CD4-positive, alpha-beta memory T cell (primary cell): ENCODE measurements around the gene HAP1. TPM values are rescaled to one million over a fixed set of nuclear protein-coding genes. Genes with fewer than 3 reads are reported as not detected.

Experiments used
- CTCF ChIA-PET: fragments of 350-600 bp; sonication (Branson Sonifier 250); formaldehyde crosslinking; loops from one replicate; lab custom pipeline; 2021; ENCODE audit warnings: inconsistent platforms; ENCODE audit not compliant: partially characterized antibody; lab: Charles Lee
- POLR2A ChIA-PET: fragments of 350-600 bp; sonication (Branson Sonifier 250); formaldehyde crosslinking; loops from one replicate; lab custom pipeline; 2021; ENCODE audit not compliant: partially characterized antibody; lab: Charles Lee
- DNase-seq, 5 donors: peaks; one replicate each; pipeline versions ENCODE4 v3.0.0 to v3.0.0-alpha.2; 2020 to 2022; ENCODE audit warnings: mixed read lengths in 1 of 5
- H3K27ac ChIP-seq: one replicate; pipeline ENCODE4 v1.7.0; 2013; ENCODE audit warnings: low read depth, low read length
- H3K27me3 ChIP-seq: 2 replicates; pipeline ENCODE4 v1.7.0; 2013; ENCODE audit warnings: mild to moderate bottlenecking, low read length, moderate library complexity; ENCODE audit not compliant: insufficient read depth
- H3K36me3 ChIP-seq: 2 replicates; pipeline ENCODE4 v1.7.0; 2013; ENCODE audit warnings: mild to moderate bottlenecking, low read length, moderate library complexity; ENCODE audit not compliant: insufficient read depth
- H3K4me1 ChIP-seq: 2 replicates; pipeline ENCODE4 v1.7.0; 2013; ENCODE audit warnings: mild to moderate bottlenecking, low read length, moderate library complexity; ENCODE audit not compliant: insufficient read depth
- H3K4me3 ChIP-seq, 2 donors: one replicate each; pipeline ENCODE4 v1.7.0; 2013; ENCODE audit warnings: low read length in 2 of 2, mild to moderate bottlenecking in 1 of 2
- H3K9me3 ChIP-seq, 2 donors: one replicate each; pipeline ENCODE4 v1.7.0; 2013; ENCODE audit warnings: low read length in 2 of 2, control low read depth in 1 of 2; ENCODE audit not compliant: control insufficient read depth in 1 of 2
- H3K27ac Mint-ChIP-seq, 7 donors: one replicate each; pipeline ENCODE4 v1.8.0; 2020 to 2021; ENCODE audit warnings: mixed read lengths in 7 of 7, mild to moderate bottlenecking in 6 of 7, inconsistent platforms in 3 of 7, moderate library complexity in 3 of 7
- H3K27me3 Mint-ChIP-seq, 2 donors: one replicate each; pipeline ENCODE4 v1.8.0; 2020 to 2021; ENCODE audit warnings: mixed read lengths in 2 of 2
- H3K36me3 Mint-ChIP-seq, 2 donors: one replicate each; pipeline ENCODE4 v1.8.0; 2020 to 2021; ENCODE audit warnings: mixed read lengths in 2 of 2, inconsistent platforms in 1 of 2, mild to moderate bottlenecking in 1 of 2
- H3K4me1 Mint-ChIP-seq, 4 donors: one replicate each; pipeline ENCODE4 v1.8.0; 2020 to 2021; ENCODE audit warnings: mixed read lengths in 4 of 4, mild to moderate bottlenecking in 1 of 4
- H3K4me3 Mint-ChIP-seq, 8 donors: one replicate each; pipeline ENCODE4 v1.8.0; 2020 to 2021; ENCODE audit warnings: mixed read lengths in 8 of 8, mild to moderate bottlenecking in 7 of 8, moderate library complexity in 6 of 8, inconsistent platforms in 3 of 8
- H3K9me3 Mint-ChIP-seq, 8 donors: one replicate each; pipeline ENCODE4 v1.8.0; 2020 to 2021; ENCODE audit warnings: mixed read lengths in 8 of 8, mild to moderate bottlenecking in 5 of 8, inconsistent platforms in 3 of 8, moderate library complexity in 1 of 8
- intact Hi-C: fragments of 100-400 bp; cut with micrococcal nuclease; formaldehyde crosslinking; loops from one replicate; pipeline ENCODE4 v1.15.1; 2023
- polyA plus RNA-seq, 2 donors: library from polyadenylated mRNA; unstranded; fragments of 300-500 nt; fragmentation: Illumina TruSeq; gene quantifications; one replicate each; pipeline ENCODE4 v1.2.3, GENCODE V29; 2021
- total RNA-seq, 2 experiments: library from RNA; stranded (reverse); gene quantifications; one replicate each; pipeline ENCODE4 v1.2.3, GENCODE V29; 2021

The HAP1 gene
- total and polyA plus RNA-seq, 4 experiments from 2014 or later = 0.29 to 0.33 TPM; not detected in 2

DNA sequence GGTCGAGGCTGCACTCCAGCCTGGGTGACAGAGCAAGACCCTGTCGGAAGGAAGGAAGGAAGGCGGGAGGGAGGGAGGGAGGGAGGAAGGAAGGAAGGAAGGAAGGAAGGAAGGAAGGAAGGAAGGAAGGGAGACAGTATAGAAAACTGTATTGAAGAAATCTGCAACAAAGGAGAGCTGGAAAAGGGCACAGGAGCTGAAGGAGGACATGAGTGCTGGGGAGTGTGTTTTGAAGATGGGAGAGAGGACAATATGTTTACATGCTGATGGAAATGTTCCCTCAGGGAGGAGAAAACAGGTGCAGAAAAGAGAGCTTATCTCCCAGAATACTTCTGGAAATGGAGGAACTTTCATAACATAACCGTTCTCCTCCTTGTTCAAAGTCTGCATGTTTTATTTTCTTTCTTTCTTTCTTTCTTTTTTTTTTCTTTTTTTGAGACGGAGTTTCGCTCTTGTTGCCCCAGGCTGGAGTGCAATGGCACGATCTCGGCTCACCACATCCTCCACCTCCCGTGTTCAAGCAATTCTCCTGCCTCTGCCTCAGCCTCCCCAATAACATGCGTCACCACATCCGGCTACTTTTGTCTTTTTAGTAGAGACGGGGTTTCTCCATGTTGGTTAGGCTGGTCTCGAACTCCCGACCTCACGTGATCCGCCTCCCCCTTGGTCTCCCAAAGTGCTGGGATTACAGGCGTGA, 2.7 kb upstream of the HAP1 start:
- POLR2A ChIA-PET = interaction anchor here (0.9 to 1.5 kb wide), 3 partner anchors 48 to 71 kb away, joined by 3 to 4 read pairs (median 3); partner anchors contain the start of genes EIF1 and JUP
- H3K9me3 Mint-ChIP-seq = no peaks in the 10 kb centered on the region
- Histone ChIP-seq H3K9me3 (no peaks in the 10 kb centered on the region), H3K27ac (no peak overlapping the region), H3K27me3 (peaks cover 12% of the 10 kb centered on the region), H3K4me1 (peaks cover 15% of the 10 kb centered on the region), H3K4me3 (no peak overlapping the region), H3K36me3 (no peaks in the 10 kb centered on the region)
- CTCF ChIA-PET = interaction anchor here (0.7 to 4.4 kb wide), 10 partner anchors 11 to 881 kb away, joined by 3 to 47 read pairs (median 3); partner anchors contain the start of gene FKBP10
- H3K27me3 Mint-ChIP-seq = peaks cover 18 to 22% of the 10 kb centered on the region in 2 donors
- peaks cover 2 to 9% (median 9%) of the 10 kb centered on the region in 4 donors for H3K4me1 Mint-ChIP-seq
- intact Hi-C loops = no loop called here
- DNase-seq = no peak
- H3K27ac Mint-ChIP-seq = peak overlapping the region in 1 of 7 donors; percentile 16
- no peaks in the 10 kb centered on the region for H3K36me3 Mint-ChIP-seq
- H3K4me3 Mint-ChIP-seq = peak overlapping the region in 4 of 8 donors; percentile 13 to 55 (median 50)

DNA sequence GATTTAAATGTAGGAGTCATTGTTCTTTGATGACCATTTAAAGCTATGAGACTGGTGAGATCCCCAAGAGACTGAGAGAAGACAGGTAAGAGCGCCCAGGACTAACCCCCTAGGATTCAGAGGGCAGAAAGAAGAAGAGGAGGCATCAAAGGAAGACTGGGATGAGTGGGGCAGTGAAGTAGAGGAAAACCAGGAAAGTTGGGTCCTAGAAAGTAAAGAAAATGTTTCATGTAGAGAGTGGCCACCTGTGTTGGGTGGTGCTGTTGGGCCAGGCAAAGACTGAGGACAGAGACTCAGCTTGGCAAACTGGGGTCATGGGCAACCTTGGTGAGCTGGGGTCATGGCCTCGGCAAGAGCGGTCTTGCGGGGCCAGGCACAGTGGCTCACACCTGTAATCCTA, 1.3 kb upstream of the HAP1 start:
- POLR2A ChIA-PET = no interaction called here
- no peak for DNase-seq
- H3K27me3 Mint-ChIP-seq = peaks cover 24 to 32% of the 10 kb centered on the region in 2 donors
- H3K36me3 Mint-ChIP-seq = no peaks in the 10 kb centered on the region
- Histone ChIP-seq H3K4me1 (peaks cover 15% of the 10 kb centered on the region), H3K4me3 (no peak overlapping the region), H3K36me3 (no peaks in the 10 kb centered on the region), H3K27me3 (peaks cover 12% of the 10 kb centered on the region), H3K27ac (no peak overlapping the region), H3K9me3 (no peaks in the 10 kb centered on the region)
- no peak overlapping the region for H3K27ac Mint-ChIP-seq
- intact Hi-C loops = no loop called here
- H3K4me3 Mint-ChIP-seq = peak overlapping the region in 1 of 8 donors; percentile 0
- H3K4me1 Mint-ChIP-seq = peaks cover 2 to 9% (median 9%) of the 10 kb centered on the region in 4 donors
- CTCF ChIA-PET = interaction anchor here (1.0 to 4.4 kb wide), 4 partner anchors 22 to 151 kb away, joined by 3 to 47 read pairs (median 6); no protein-coding TSS in a partner anchor
- no peaks in the 10 kb centered on the region for H3K9me3 Mint-ChIP-seq

DNA sequence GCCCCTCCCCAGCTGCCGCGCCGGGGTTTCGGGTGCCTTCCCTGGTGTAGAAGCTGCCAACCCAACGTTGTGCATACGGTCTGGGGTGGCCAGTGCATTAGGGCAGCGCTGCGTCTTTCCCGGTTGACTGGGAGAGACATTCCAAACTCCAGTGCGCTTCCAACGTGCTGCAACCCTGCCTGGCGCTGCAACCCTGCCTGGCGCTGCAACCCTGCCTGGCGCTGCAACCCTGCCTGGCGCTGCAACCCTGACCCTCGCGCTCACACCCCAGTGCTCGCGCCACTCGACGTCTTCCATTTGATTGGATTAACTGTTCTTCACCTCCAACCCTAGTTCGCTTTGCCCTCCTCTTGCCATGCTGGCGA, 488 bp upstream of the HAP1 start:
- no peaks in the 10 kb centered on the region for H3K36me3 Mint-ChIP-seq
- POLR2A ChIA-PET = no interaction called here
- Histone ChIP-seq H3K27me3 (peaks cover 12% of the 10 kb centered on the region), H3K9me3 (no peaks in the 10 kb centered on the region), H3K4me1 (peaks cover 15% of the 10 kb centered on the region), H3K36me3 (no peaks in the 10 kb centered on the region), H3K27ac (no peak overlapping the region), H3K4me3 (no peak overlapping the region)
- H3K27me3 Mint-ChIP-seq = peaks cover 31 to 32% of the 10 kb centered on the region in 2 donors
- H3K4me3 Mint-ChIP-seq = peak overlapping the region in 6 of 8 donors; percentile 12 to 74 (median 48)
- H3K27ac Mint-ChIP-seq = peak overlapping the region in 1 of 7 donors; percentile 80
- no peaks in the 10 kb centered on the region for H3K9me3 Mint-ChIP-seq
- intact Hi-C loops = no loop called here
- H3K4me1 Mint-ChIP-seq = peaks cover 2 to 9% (median 9%) of the 10 kb centered on the region in 4 donors
- CTCF ChIA-PET = interaction anchor here (4.4 kb wide), 1 partner anchor 66 kb away, joined by 47 read pairs; no protein-coding TSS in a partner anchor
- DNase-seq = no peak

DNA sequence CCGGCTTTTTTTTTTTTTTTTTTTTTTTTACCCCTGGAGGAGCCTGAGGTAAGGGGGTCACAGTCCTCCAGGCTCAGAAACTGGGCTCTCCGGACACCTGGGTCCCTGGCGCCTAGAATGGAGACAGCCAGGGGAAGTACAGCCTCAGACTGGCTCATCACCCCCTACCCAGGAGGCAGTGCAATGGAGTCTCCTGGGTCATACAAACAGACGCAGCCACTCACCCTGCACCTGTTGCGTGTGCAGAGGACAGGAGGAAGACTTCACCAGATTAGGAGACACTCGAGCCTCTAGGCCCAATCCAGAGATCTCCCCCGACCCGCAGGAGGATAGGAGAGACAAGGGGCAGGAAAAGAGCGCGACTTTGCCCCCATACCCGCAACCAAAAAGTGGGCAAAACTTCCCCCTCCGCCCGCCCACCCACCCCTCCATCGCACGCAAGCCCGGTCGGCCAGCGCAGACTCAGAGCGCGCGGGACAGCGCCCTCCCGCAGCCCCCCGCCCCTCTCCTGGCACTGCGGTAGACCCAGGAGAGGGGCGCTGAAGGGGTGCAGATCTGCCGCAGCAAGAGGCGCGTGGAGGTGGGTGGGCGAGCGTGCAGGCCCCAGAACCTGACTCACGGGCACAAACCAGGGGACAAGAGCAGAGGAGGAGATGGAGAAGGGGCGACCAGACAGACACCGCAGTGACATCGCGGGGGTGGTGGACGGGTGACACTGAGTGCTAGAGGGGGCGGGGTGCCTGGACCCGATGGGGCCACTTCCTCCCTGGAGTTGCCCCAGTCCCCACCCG, 900 bp downstream of the HAP1 start:
- no peaks in the 10 kb centered on the region for H3K36me3 Mint-ChIP-seq
- Histone ChIP-seq H3K4me3 (no peak overlapping the region), H3K27ac (no peak overlapping the region), H3K36me3 (no peaks in the 10 kb centered on the region), H3K27me3 (peaks cover 12% of the 10 kb centered on the region), H3K4me1 (peaks cover 15% of the 10 kb centered on the region), H3K9me3 (no peaks in the 10 kb centered on the region)
- ChIA-PET CTCF (no interaction called here), POLR2A (interaction anchor here (0.9 kb wide), 1 partner anchor 78 kb away, joined by 3 read pairs; the partner anchor contains the start of gene P3H4)
- no peak for DNase-seq
- H3K4me3 Mint-ChIP-seq = peak overlapping the region in 6 of 8 donors; percentile 26 to 76 (median 48)
- no peaks in the 10 kb centered on the region for H3K9me3 Mint-ChIP-seq
- peaks cover 2 to 9% (median 8%) of the 10 kb centered on the region in 4 donors for H3K4me1 Mint-ChIP-seq
- H3K27me3 Mint-ChIP-seq = peaks cover 32 to 34% of the 10 kb centered on the region in 2 donors
- intact Hi-C loops = no loop called here
- H3K27ac Mint-ChIP-seq = no peak overlapping the region

DNA sequence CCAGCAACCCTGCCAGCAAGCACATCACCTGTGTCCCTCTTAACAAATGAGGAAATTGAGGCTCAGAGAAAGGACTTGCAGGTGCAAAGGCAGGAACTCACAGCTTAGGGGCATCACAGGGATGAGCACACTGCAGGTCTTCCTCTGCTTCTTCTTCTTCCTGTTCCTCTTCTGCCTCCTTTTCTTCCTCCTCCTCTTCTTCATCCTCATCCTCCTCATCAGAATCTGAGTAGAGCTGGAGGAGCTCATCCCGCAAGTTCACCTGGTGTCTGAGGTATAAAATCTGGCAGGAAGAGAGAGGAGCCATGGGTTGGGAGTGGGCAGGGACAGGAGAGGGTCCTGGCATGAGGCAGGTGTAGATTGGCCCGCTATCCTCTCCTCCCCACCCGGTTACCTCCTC, 2.6 kb downstream of the HAP1 start:
- H3K27ac Mint-ChIP-seq = no peak overlapping the region
- ChIA-PET POLR2A (interaction anchor here (1.1 to 1.9 kb wide), 2 partner anchors 14 to 44 kb away, joined by 3 to 5 read pairs; no protein-coding TSS in a partner anchor), CTCF (interaction anchor here (1.0 kb wide), 1 partner anchor 334 kb away, joined by 3 read pairs; no protein-coding TSS in a partner anchor)
- H3K9me3 ChIP-seq = no peaks in the 10 kb centered on the region
- H3K9me3 Mint-ChIP-seq = peaks cover 0 to 2% (median 0%) of the 10 kb centered on the region in 8 donors
- peaks cover under 1 to 8% (median 4%) of the 10 kb centered on the region in 4 donors for H3K4me1 Mint-ChIP-seq
- H3K27me3 ChIP-seq = peaks cover 10% of the 10 kb centered on the region
- H3K27me3 Mint-ChIP-seq = peaks cover 33 to 35% of the 10 kb centered on the region in 2 donors
- no peak overlapping the region for H3K4me3 ChIP-seq
- DNase-seq = no peak
- no peak overlapping the region for H3K27ac ChIP-seq
- peaks cover 11% of the 10 kb centered on the region for H3K4me1 ChIP-seq
- H3K4me3 Mint-ChIP-seq = no peak overlapping the region
- intact Hi-C loops = no loop called here
- H3K36me3 ChIP-seq = no peaks in the 10 kb centered on the region
- H3K36me3 Mint-ChIP-seq = no peaks in the 10 kb centered on the region

DNA sequence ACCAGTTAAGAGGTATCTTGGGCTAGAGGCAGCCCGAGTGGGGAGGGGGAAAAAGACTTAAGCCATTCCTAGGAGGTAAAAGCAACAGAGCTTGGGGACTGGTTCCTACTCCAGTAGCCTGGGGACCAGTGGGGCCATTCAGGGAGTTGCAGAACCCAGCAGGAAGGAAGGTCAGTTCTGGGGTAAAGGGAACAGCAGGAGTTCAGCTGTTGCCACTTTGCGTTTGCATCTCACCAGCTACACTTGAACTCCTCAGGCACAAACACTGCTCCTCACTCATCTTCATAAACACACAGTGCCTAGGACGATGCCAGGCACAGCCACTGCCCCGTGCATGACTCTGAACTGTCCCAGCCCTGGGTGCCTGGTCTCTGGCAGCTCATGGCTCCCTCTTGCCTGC, 4.0 kb downstream of the HAP1 start:
- Mint-ChIP-seq H3K27me3 (peaks cover 28 to 30% of the 10 kb centered on the region in 2 donors), H3K27ac (no peak overlapping the region), H3K36me3 (no peaks in the 10 kb centered on the region), H3K4me3 (no peak overlapping the region), H3K4me1 (peaks cover 0 to 8% (median 4%) of the 10 kb centered on the region in 4 donors), H3K9me3 (peaks cover 0 to 2% (median 0%) of the 10 kb centered on the region in 8 donors)
- H3K9me3 ChIP-seq = no peaks in the 10 kb centered on the region
- intact Hi-C loops = no loop called here
- no peak for DNase-seq
- no peak overlapping the region for H3K27ac ChIP-seq
- H3K36me3 ChIP-seq = no peaks in the 10 kb centered on the region
- POLR2A ChIA-PET = no interaction called here
- H3K27me3 ChIP-seq = no peaks in the 10 kb centered on the region
- H3K4me1 ChIP-seq = peaks cover 11% of the 10 kb centered on the region
- H3K4me3 ChIP-seq = no peak overlapping the region
- CTCF ChIA-PET = interaction anchor here (1.5 kb wide), 1 partner anchor 81 kb away, joined by 6 read pairs; the partner anchor contains the start of gene P3H4
